ENCODE results near the gene MEIS2.

MEIS2 gene

GRCh38 chr15:37086120-37086519 is 14.2 kb downstream of the MEIS2 start:
- in situ Hi-C loops (cut with HindIII; ENCODE audit: low pct_ligation_motif_present, low pct_unique_long_range_greater_than_20kb, low sequenced_read_pairs), result no loop called here
- DNase-seq, result no peak

- DNase-seq, result no peak
- in situ Hi-C loops (cut with HindIII; ENCODE audit: low pct_ligation_motif_present, low pct_unique_long_range_greater_than_20kb, low sequenced_read_pairs), result no loop called here
These were observed 15.7 kb downstream of the MEIS2 start for GRCh38 chr15:37084602-37085001.

- in situ Hi-C loops (cut with HindIII; ENCODE audit: low pct_ligation_motif_present, low pct_unique_long_range_greater_than_20kb, low sequenced_read_pairs), result no loop called here
- DNase-seq, result no peak
These were observed 16.7 kb downstream of the MEIS2 start for GRCh38 chr15:37083610-37084009.

GRCh38 chr15:37081983-37082382 is 18.4 kb downstream of the MEIS2 start:
- in situ Hi-C loops (cut with HindIII; ENCODE audit: low pct_ligation_motif_present, low pct_unique_long_range_greater_than_20kb, low sequenced_read_pairs), result no loop called here
- no peak for DNase-seq

- in situ Hi-C loops (cut with HindIII; ENCODE audit: low pct_ligation_motif_present, low pct_unique_long_range_greater_than_20kb, low sequenced_read_pairs), result no loop called here
- DNase-seq, result no peak
These were observed 20.0 kb downstream of the MEIS2 start for GRCh38 chr15:37080261-37080921.

GRCh38 chr15:37079726-37080125 is 20.6 kb downstream of the MEIS2 start:
- in situ Hi-C loops (cut with HindIII; ENCODE audit: low pct_ligation_motif_present, low pct_unique_long_range_greater_than_20kb, low sequenced_read_pairs), result no loop called here
- DNase-seq, result no peak

- in situ Hi-C loops (cut with HindIII; ENCODE audit: low pct_ligation_motif_present, low pct_unique_long_range_greater_than_20kb, low sequenced_read_pairs), result no loop called here
- no peak for DNase-seq
These were observed 21.8 kb downstream of the MEIS2 start for GRCh38 chr15:37078566-37078965.

GRCh38 chr15:37077623-37078351 is 22.6 kb downstream of the MEIS2 start:
- DNase-seq, result no peak
- in situ Hi-C loops (cut with HindIII; ENCODE audit: low pct_ligation_motif_present, low pct_unique_long_range_greater_than_20kb, low sequenced_read_pairs), result no loop called here

- in situ Hi-C loops (cut with HindIII; ENCODE audit: low pct_ligation_motif_present, low pct_unique_long_range_greater_than_20kb, low sequenced_read_pairs), result no loop called here
These were observed 23.8 kb downstream of the MEIS2 start for GRCh38 chr15:37076543-37076942.

GRCh38 chr15:37075777-37076176 is 24.6 kb downstream of the MEIS2 start:
- DNase-seq, result no peak
- in situ Hi-C loops (cut with HindIII; ENCODE audit: low pct_ligation_motif_present, low pct_unique_long_range_greater_than_20kb, low sequenced_read_pairs), result no loop called here

More at GRCh38 chr15:37076543-37076942, 23.8 kb downstream of the MEIS2 start:
- DNase-seq, result no peak

GRCh38 chr15:37072181-37072580 is 28.2 kb downstream of the MEIS2 start:
- in situ Hi-C loops (cut with HindIII; ENCODE audit: low pct_ligation_motif_present, low pct_unique_long_range_greater_than_20kb, low sequenced_read_pairs), result no loop called here
- no peak for DNase-seq

- no peak for DNase-seq
- in situ Hi-C loops (cut with HindIII; ENCODE audit: low pct_ligation_motif_present, low pct_unique_long_range_greater_than_20kb, low sequenced_read_pairs), result no loop called here
These were observed 29.2 kb downstream of the MEIS2 start for GRCh38 chr15:37071134-37071533.

- in situ Hi-C loops (cut with HindIII; ENCODE audit: low pct_ligation_motif_present, low pct_unique_long_range_greater_than_20kb, low sequenced_read_pairs), result no loop called here
- DNase-seq, result no peak
These were observed 29.7 kb downstream of the MEIS2 start for GRCh38 chr15:37070686-37071085.

- no peak for DNase-seq
- in situ Hi-C loops (cut with HindIII; ENCODE audit: low pct_ligation_motif_present, low pct_unique_long_range_greater_than_20kb, low sequenced_read_pairs), result no loop called here
These were observed 38.4 kb downstream of the MEIS2 start for GRCh38 chr15:37061996-37062395.

GRCh38 chr15:37059086-37059485 is 41.3 kb downstream of the MEIS2 start:
- in situ Hi-C loops (cut with HindIII; ENCODE audit: low pct_ligation_motif_present, low pct_unique_long_range_greater_than_20kb, low sequenced_read_pairs), result no loop called here
- no peak for DNase-seq

- in situ Hi-C loops (cut with HindIII; ENCODE audit: low pct_ligation_motif_present, low pct_unique_long_range_greater_than_20kb, low sequenced_read_pairs), result no loop called here
- no peak for DNase-seq
These were observed 41.9 kb downstream of the MEIS2 start for GRCh38 chr15:37058316-37058985.

- no peak for DNase-seq
- in situ Hi-C loops (cut with HindIII; ENCODE audit: low pct_ligation_motif_present, low pct_unique_long_range_greater_than_20kb, low sequenced_read_pairs), result no loop called here
These were observed 42.5 kb downstream of the MEIS2 start for GRCh38 chr15:37057831-37058230.

GRCh38 chr15:37057256-37057655 is 43.1 kb downstream of the MEIS2 start:
- DNase-seq, result no peak
- in situ Hi-C loops (cut with HindIII; ENCODE audit: low pct_ligation_motif_present, low pct_unique_long_range_greater_than_20kb, low sequenced_read_pairs), result no loop called here

GRCh38 chr15:37056177-37057121 is 43.9 kb downstream of the MEIS2 start:
- DNase-seq, result no peak
- in situ Hi-C loops (cut with HindIII; ENCODE audit: low pct_ligation_motif_present, low pct_unique_long_range_greater_than_20kb, low sequenced_read_pairs), result no loop called here

Measured in ACHN (cell line).